ENCODE measurements around the gene CAST.

DNA sequence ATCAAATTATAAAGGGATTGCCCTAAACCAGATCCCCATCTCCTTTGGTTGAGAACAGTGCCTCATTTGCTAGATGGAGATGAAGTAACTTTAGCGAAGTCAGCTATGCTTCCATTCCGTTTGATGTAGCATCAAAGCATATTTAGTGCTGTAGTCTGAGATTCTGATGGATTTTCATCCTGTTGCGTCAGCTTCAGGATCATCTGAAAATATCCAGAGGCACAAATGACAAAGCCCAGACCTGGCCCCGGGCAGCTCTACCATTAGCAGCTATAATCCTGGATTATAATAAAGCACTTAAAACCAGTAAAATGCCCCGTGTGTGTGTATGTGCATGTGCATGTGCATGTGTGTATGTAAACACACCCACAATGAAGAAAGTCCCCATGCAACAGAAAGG is 100.8 kb downstream of the CAST start:
- TF ChIP-seq, protein P1, sequence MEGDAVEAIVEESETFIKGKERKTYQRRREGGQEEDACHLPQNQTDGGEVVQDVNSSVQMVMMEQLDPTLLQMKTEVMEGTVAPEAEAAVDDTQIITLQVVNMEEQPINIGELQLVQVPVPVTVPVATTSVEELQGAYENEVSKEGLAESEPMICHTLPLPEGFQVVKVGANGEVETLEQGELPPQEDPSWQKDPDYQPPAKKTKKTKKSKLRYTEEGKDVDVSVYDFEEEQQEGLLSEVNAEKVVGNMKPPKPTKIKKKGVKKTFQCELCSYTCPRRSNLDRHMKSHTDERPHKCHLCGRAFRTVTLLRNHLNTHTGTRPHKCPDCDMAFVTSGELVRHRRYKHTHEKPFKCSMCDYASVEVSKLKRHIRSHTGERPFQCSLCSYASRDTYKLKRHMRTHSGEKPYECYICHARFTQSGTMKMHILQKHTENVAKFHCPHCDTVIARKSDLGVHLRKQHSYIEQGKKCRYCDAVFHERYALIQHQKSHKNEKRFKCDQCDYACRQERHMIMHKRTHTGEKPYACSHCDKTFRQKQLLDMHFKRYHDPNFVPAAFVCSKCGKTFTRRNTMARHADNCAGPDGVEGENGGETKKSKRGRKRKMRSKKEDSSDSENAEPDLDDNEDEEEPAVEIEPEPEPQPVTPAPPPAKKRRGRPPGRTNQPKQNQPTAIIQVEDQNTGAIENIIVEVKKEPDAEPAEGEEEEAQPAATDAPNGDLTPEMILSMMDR (IDR thresholded peaks at IDR 0.05): no peak
- TF ChIP-seq POLR2A (IDR thresholded peaks at IDR 0.05): no peak

Data from suprapubic skin (tissue), 3 donors.